Ectodermal cell (in vitro differentiated cells): Measurements from ENCODE around the gene SCN8A.
"Not testable (repeated sequence)": the region's sequence is repeated elsewhere in the genome, so short reads cannot be mapped to it uniquely, and the experiment has no call there.

Experiments
- H3K27ac ChIP-seq: 2 replicates; pipeline ENCODE4 v1.7.0; 2013; ENCODE audit warnings: mild to moderate bottlenecking, low read depth, low read length; ENCODE audit not compliant: insufficient read depth, poor library complexity, severe bottlenecking
- H3K27me3 ChIP-seq: 2 replicates; pipeline ENCODE4 v1.7.0; 2013; ENCODE audit warnings: mild to moderate bottlenecking, low read length; ENCODE audit not compliant: insufficient read depth, control insufficient read depth, poor library complexity, severe bottlenecking
- H3K36me3 ChIP-seq: one replicate; pipeline ENCODE4 v1.7.0; 2013; ENCODE audit warnings: low read length; ENCODE audit not compliant: control insufficient read depth, insufficient read depth
- H3K4me1 ChIP-seq: one replicate; pipeline ENCODE4 v1.7.0; 2013; ENCODE audit warnings: low read length; ENCODE audit not compliant: control insufficient read depth, insufficient read depth
- H3K4me3 ChIP-seq: 2 replicates; pipeline ENCODE4 v1.7.0; 2013; ENCODE audit warnings: low read depth, low read length, control low read depth; ENCODE audit not compliant: insufficient read depth
- H3K9me3 ChIP-seq: 2 replicates; pipeline ENCODE4 v1.7.0; 2013; ENCODE audit warnings: mild to moderate bottlenecking, low read length, moderate library complexity; ENCODE audit not compliant: control insufficient read depth
- WGBS, 2 experiments: methylation state at CpG; one replicate each; pipeline ENCODE4 v1.1.7; 2013; ENCODE audit warnings: missing lambda C conversion rate in 2 of 2; 5-methylcytosine and 5-hydroxymethylcytosine counted together

SCN8A gene

DNA sequence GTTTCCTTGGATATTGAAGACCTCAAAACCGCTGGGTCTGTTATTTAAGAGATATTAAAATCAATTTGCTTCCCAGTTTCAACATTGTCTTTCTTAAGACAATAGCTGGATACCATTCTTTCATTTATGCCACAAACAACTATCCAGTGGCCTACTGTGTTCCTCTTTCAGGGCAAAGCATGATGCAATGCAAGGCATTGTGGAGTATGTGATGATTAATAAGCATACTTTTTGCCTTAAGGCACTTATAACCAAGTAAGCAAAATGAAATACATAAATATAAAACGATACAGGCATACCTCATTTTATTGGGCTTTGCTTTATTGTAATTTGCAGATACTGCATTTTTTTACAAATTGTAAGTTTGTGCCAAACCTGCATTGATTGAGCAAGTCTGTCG, 45.5 kb downstream of the SCN8A start:
- Histone ChIP-seq H3K4me1 (peaks cover 16% of the 10 kb centered on the region), H3K4me3 (no peak overlapping the region), H3K36me3 (no peaks in the 10 kb centered on the region), H3K27ac (no peak overlapping the region), H3K27me3 (no peaks in the 10 kb centered on the region), H3K9me3 (no peaks in the 10 kb centered on the region)
- 98 to 100% methylated on average over 3 of the region's 3 CpGs for WGBS, 2 experiments

DNA sequence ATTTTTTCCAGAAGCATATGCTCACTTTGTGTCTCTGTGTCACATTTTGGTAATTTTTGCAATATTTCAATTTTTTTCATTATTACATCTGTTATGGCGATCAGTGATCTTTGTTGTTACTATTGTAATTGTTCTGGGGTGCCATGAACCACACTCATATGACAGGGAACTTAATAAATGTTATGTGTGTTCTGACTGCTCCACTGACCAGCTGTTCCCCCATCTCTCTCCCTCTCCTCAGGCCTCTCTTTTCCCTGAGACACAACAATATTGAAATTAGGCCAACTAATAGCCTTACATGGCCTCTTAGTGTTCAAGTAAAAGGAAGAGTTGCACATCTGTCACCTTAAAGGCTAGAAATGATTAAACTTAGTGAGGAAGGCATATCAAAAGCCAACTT, 46.0 kb downstream of the SCN8A start:
- Histone ChIP-seq H3K27me3 (no peaks in the 10 kb centered on the region), H3K27ac (no peak overlapping the region), H3K4me1 (peaks cover 12% of the 10 kb centered on the region), H3K9me3 (no peaks in the 10 kb centered on the region), H3K36me3 (no peaks in the 10 kb centered on the region), H3K4me3 (no peak overlapping the region)
- WGBS, 2 experiments = 83% methylated on average over 1 of the region's 1 CpG; no CpG with 5 or more reads in 1 of the 2 experiments

GRCh38 chr12:51639361-51639760, 48.3 kb downstream of the SCN8A start:
- Histone ChIP-seq H3K27me3 (no peaks in the 10 kb centered on the region), H3K4me1 (no peaks in the 10 kb centered on the region), H3K9me3 (no peaks in the 10 kb centered on the region), H3K27ac (no peak overlapping the region), H3K4me3 (no peak overlapping the region), H3K36me3 (no peaks in the 10 kb centered on the region)
- WGBS, 2 experiments = 92% methylated on average over 5 of the region's 5 CpGs

GRCh38 chr12:51642286-51642685, 51.3 kb downstream of the SCN8A start:
- Histone ChIP-seq H3K4me3 (no peak overlapping the region), H3K27ac (no peak overlapping the region), H3K27me3 (no peaks in the 10 kb centered on the region), H3K4me1 (no peaks in the 10 kb centered on the region), H3K36me3 (no peaks in the 10 kb centered on the region), H3K9me3 (no peaks in the 10 kb centered on the region)

- H3K36me3 ChIP-seq = no peaks in the 10 kb centered on the region
- H3K4me3 ChIP-seq = no peak overlapping the region
- no peaks in the 10 kb centered on the region for H3K27me3 ChIP-seq
- 86 to 100% methylated on average over 1 of the region's 1 CpG for WGBS, 2 experiments
- H3K27ac ChIP-seq = no peak overlapping the region
- H3K9me3 ChIP-seq = no peaks in the 10 kb centered on the region
- H3K4me1 ChIP-seq = no peaks in the 10 kb centered on the region
Measured at GRCh38 chr12:51643951-51644350, 52.9 kb downstream of the SCN8A start.

DNA sequence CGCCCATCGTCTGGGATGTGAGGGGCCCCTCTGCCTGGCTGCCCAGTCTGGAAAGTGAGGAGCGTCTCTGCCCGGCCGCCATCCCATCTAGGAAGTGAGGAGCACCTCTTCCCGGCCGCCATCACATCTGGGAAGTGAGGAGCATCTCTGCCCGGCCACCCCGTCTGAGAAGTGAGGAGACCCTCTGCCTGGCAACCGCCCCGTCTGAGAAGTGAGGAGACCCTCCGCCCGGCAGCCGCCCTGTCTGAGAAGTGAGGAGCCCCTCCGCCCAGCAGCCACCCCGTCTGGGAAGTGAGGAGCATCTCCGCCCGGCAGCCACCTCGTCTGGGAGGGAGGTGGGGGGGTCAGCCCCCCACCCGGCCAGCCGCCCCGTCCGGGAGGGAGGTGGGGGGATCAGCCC, 53.7 kb downstream of the SCN8A start:
- not testable (repeated sequence) for H3K9me3 ChIP-seq, H3K36me3 ChIP-seq, H3K4me3 ChIP-seq, H3K27me3 ChIP-seq, H3K27ac ChIP-seq, H3K4me1 ChIP-seq
- WGBS, 2 experiments = 95 to 97% methylated on average over 14 to 22 of the region's 23 CpGs

- no peaks in the 10 kb centered on the region for H3K4me1 ChIP-seq
- no peaks in the 10 kb centered on the region for H3K36me3 ChIP-seq
- H3K27ac ChIP-seq = no peak overlapping the region
- WGBS, 2 experiments = 96 to 97% methylated on average over 2 of the region's 2 CpGs
- H3K27me3 ChIP-seq = no peaks in the 10 kb centered on the region
- H3K4me3 ChIP-seq = no peak overlapping the region
- H3K9me3 ChIP-seq = no peaks in the 10 kb centered on the region
Measured at GRCh38 chr12:51645961-51646360, 54.9 kb downstream of the SCN8A start.

DNA sequence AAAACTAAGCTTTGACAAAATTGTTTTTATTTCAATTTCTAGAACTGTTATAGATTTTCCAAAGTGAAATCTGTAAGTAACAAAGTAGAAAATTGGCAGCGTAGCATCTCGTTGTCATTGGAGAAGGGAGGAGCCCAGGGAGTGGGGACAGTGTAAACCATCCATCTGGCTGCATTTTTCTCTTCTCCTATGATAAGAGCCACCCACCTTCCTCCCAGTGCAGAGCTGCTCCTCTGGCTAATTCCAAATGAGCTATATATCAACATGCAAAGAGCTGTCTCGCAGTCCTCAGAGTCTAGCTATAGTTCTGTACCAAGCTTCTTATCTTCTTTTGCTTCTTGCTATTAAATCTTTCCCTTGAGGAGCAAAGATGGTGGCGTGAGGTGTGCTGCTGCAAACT, 56.6 kb downstream of the SCN8A start:
- Histone ChIP-seq H3K9me3 (no peaks in the 10 kb centered on the region), H3K4me3 (no peak overlapping the region), H3K4me1 (no peaks in the 10 kb centered on the region), H3K27ac (no peak overlapping the region), H3K27me3 (no peaks in the 10 kb centered on the region), H3K36me3 (no peaks in the 10 kb centered on the region)
- WGBS, 2 experiments = 91 to 97% methylated on average over 4 of the region's 4 CpGs

GRCh38 chr12:51653431-51653830, 62.4 kb downstream of the SCN8A start:
- H3K27ac ChIP-seq = no peak overlapping the region
- no peak overlapping the region for H3K4me3 ChIP-seq
- H3K27me3 ChIP-seq = no peaks in the 10 kb centered on the region
- H3K9me3 ChIP-seq = no peaks in the 10 kb centered on the region
- no peaks in the 10 kb centered on the region for H3K4me1 ChIP-seq
- no peaks in the 10 kb centered on the region for H3K36me3 ChIP-seq

DNA sequence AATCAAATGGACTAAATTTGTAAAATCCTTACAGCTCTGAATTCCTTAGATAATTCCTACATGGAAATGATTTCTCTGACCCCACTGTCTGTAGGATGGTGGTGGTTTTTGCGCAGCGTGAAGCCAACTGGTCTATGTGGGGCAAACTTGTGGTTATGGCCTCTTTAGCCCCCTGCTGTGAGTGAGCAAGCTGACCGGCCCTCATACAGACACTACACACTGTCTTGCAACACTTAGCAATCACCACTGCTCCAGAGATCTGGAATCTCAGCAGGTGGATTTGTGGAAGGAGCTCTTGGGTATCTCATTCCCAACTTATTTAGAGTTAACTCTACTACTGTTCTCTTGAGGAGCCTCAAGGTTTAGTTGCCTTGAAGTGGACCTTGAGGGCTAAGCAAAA, 70.2 kb downstream of the SCN8A start:
- H3K27me3 ChIP-seq = no peaks in the 10 kb centered on the region
- H3K4me3 ChIP-seq = no peak overlapping the region
- H3K9me3 ChIP-seq = no peaks in the 10 kb centered on the region
- WGBS, 2 experiments = 80 to 96% methylated on average over 3 of the region's 3 CpGs
- no peaks in the 10 kb centered on the region for H3K36me3 ChIP-seq
- no peaks in the 10 kb centered on the region for H3K4me1 ChIP-seq
- no peak overlapping the region for H3K27ac ChIP-seq

- Histone ChIP-seq H3K9me3 (no peaks in the 10 kb centered on the region), H3K4me3 (no peak overlapping the region), H3K27me3 (no peaks in the 10 kb centered on the region), H3K27ac (no peak overlapping the region), H3K4me1 (no peaks in the 10 kb centered on the region), H3K36me3 (no peaks in the 10 kb centered on the region)
- 87 to 92% methylated on average over 4 of the region's 4 CpGs for WGBS, 2 experiments
Measured at GRCh38 chr12:51661836-51662235, 70.8 kb downstream of the SCN8A start.
